Keratinocyte (primary cell): ENCODE results near the gene MRPS5. TPM values are rescaled to one million over a fixed set of nuclear protein-coding genes. Genes with fewer than 3 reads are reported as not detected.

ENCODE experiments used
- DNase-seq: peaks from one replicate; pipeline ENCODE4 v3.0.0-alpha.2; 2011; ENCODE audit warnings: low read depth, missing footprints, low spot score
- FAIRE-seq: peaks from 2 replicates; lab custom pipeline; 2011; peaks lifted over from hg19 to GRCh38; lab: Jason Lieb, UNC
- H2AFZ ChIP-seq: 2 replicates; pipeline ENCODE4 v1.6.0; 2012; ENCODE audit warnings: low read length, control low read depth, inconsistent platforms; ENCODE audit not compliant: control insufficient read depth
- H3K27ac ChIP-seq: 2 replicates; pipeline ENCODE4 v1.5.1; 2011; ENCODE audit warnings: low read length; ENCODE audit not compliant: control insufficient read depth, insufficient read depth
- H3K27me3 ChIP-seq: 3 replicates; pipeline ENCODE4 v1.6.0; 2011; ENCODE audit warnings: low read length; ENCODE audit not compliant: control insufficient read depth, insufficient read depth; ENCODE audit errors: extremely low read depth
- H3K36me3 ChIP-seq, 2 experiments: 2 replicates in 1 of 2; 3 replicates in 1 of 2; pipeline ENCODE4 v1.5.1; 2011; ENCODE audit warnings: low read length in 2 of 2, mild to moderate bottlenecking in 1 of 2; ENCODE audit not compliant: control insufficient read depth in 2 of 2, insufficient read depth in 2 of 2; ENCODE audit errors: extremely low read depth in 1 of 2
- H3K4me1 ChIP-seq: 3 replicates; pipeline ENCODE4 v1.5.1; 2011; ENCODE audit warnings: low read length; ENCODE audit not compliant: control insufficient read depth, insufficient read depth; ENCODE audit errors: extremely low read depth
- H3K4me2 ChIP-seq: 3 replicates; pipeline ENCODE4 v1.6.0; 2011; ENCODE audit warnings: low read depth, low read length; ENCODE audit not compliant: control insufficient read depth, insufficient read depth; ENCODE audit errors: extremely low read depth
- H3K4me3 ChIP-seq, 3 experiments: fragments of 200-600 bp in 1 of 3; sonication (generic) in 1 of 3; 2 replicates in 2 of 3; 3 replicates in 1 of 3; pipeline ENCODE4 v1.5.1; 2011 to 2016; ENCODE audit warnings: low read length in 3 of 3, mild to moderate bottlenecking in 3 of 3, control low read depth in 2 of 3, inconsistent platforms in 1 of 3, low read depth in 1 of 3, mixed read lengths in 1 of 3, mixed run types in 1 of 3, moderate library complexity in 1 of 3; ENCODE audit not compliant: control insufficient read depth in 2 of 3, insufficient read depth in 2 of 3; ENCODE audit errors: extremely low read depth in 1 of 3
- H3K79me2 ChIP-seq: 2 replicates; pipeline ENCODE4 v1.6.0; 2012; ENCODE audit warnings: low read length; ENCODE audit not compliant: control insufficient read depth, insufficient read depth
- H3K9ac ChIP-seq: 3 replicates; pipeline ENCODE4 v1.6.0; 2011; ENCODE audit warnings: low read length; ENCODE audit not compliant: control insufficient read depth, insufficient read depth; ENCODE audit errors: extremely low read depth
- H3K9me1 ChIP-seq: 3 replicates; pipeline ENCODE4 v1.6.0; 2011; ENCODE audit warnings: low read length; ENCODE audit not compliant: control insufficient read depth, insufficient read depth; ENCODE audit errors: extremely low read depth
- H3K9me3 ChIP-seq: 2 replicates; pipeline ENCODE4 v1.5.1; 2012; ENCODE audit warnings: low read depth, low read length; ENCODE audit not compliant: control insufficient read depth
- H4K20me1 ChIP-seq: 3 replicates; pipeline ENCODE4 v1.6.0; 2011; ENCODE audit warnings: low read length; ENCODE audit not compliant: control insufficient read depth, insufficient read depth; ENCODE audit errors: extremely low read depth
- CTCF ChIP-seq, 3 experiments: IDR thresholded peaks in 1 of 3; conservative IDR thresholded peaks in 1 of 3; optimal IDR thresholded peaks in 1 of 3; 2 replicates in 2 of 3; 3 replicates in 1 of 3; pipeline versions ENCODE3 to v1.5.1; 2011; ENCODE audit warnings: low read length in 3 of 3, mild to moderate bottlenecking in 3 of 3, moderate library complexity in 2 of 3, control low read depth in 1 of 3, inconsistent platforms in 1 of 3; ENCODE audit not compliant: insufficient read depth in 2 of 3; ENCODE audit errors: extremely low read depth in 1 of 3
- EZH2 ChIP-seq: IDR thresholded peaks from one replicate; pipeline ENCODE4 v1.6.1; 2012; ENCODE audit warnings: inconsistent platforms, mild to moderate bottlenecking, low read length, moderate library complexity
- dilution Hi-C: fragments of 300-500 bp; cut with MboI; formaldehyde crosslinking; loops from one replicate; pipeline ENCODE4 v1.7.0; 2020; ENCODE audit warnings: low sequenced_read_pairs; ENCODE audit not compliant: extremely low pct_ligation_motif_present
- polyA plus RNA-seq, 5 experiments: library from polyadenylated mRNA; depleted of rRNA in 3 of 5; stranded (reverse) in 3 of 5; stranded (forward) in 1 of 5; unstranded in 1 of 5; fragments of >200 nt; gene quantifications; 1 replicate in 1 of 5; 2 replicates in 3 of 5; 3 replicates in 1 of 5; pipeline versions ENCODE4 v1.2.1 to v1.2.3, GENCODE V29; 2011 to 2012; ENCODE audit warnings: missing spikeins in 2 of 5, low read depth in 1 of 5, low replicate concordance in 1 of 5

The MRPS5 gene
- polyA plus RNA-seq, 1 donor (not counting 4 experiments of a cell fraction or from before 2014, with no cell fraction given) = 64.9 TPM

- no peak for FAIRE-seq
Observed at GRCh38 chr2:95082477-95082876, 39.1 kb downstream of the MRPS5 start.

GRCh38 chr2:95079199-95079683, 42.4 kb downstream of the MRPS5 start:
- H3K9me1 ChIP-seq = no peaks in the 10 kb centered on the region
- no peak overlapping the region for H3K9ac ChIP-seq
- no peak for TF ChIP-seq CTCF (optimal IDR thresholded peaks at IDR 0.05 in 1 of 3, IDR thresholded peaks at IDR 0.05 in 1 of 3, conservative IDR thresholded peaks at IDR 0.05 in 1 of 3; ENCODE audit: extremely low read depth in 1 of 3, insufficient read depth in 2 of 3, low read length in 3 of 3)
- no peak for TF ChIP-seq EZH2
- no peak overlapping the region for H3K27ac ChIP-seq
- peaks cover 42% of the 10 kb centered on the region for H3K27me3 ChIP-seq
- DNase-seq (no peak), FAIRE-seq (no peak)
- no peaks in the 10 kb centered on the region for H3K36me3 ChIP-seq
- no peaks in the 10 kb centered on the region for H4K20me1 ChIP-seq
- dilution Hi-C loops = no loop called here
- H3K4me2 ChIP-seq = no peak overlapping the region
- no peak overlapping the region for H3K4me3 ChIP-seq
- no peaks in the 10 kb centered on the region for H3K4me1 ChIP-seq
- H3K79me2 ChIP-seq = no peaks in the 10 kb centered on the region
- no peaks in the 10 kb centered on the region for H3K9me3 ChIP-seq
- H2AFZ ChIP-seq = no peak overlapping the region

More at GRCh38 chr2:95082477-95082876, 39.1 kb downstream of the MRPS5 start:
- Histone ChIP-seq H3K4me3 (no peak overlapping the region), H3K27ac (no peak overlapping the region), H3K79me2 (no peaks in the 10 kb centered on the region), H3K36me3 (peaks cover 4 to 5% of the 10 kb centered on the region in 2 experiments), H3K4me2 (no peak overlapping the region), H4K20me1 (no peaks in the 10 kb centered on the region), H3K27me3 (peaks cover 15% of the 10 kb centered on the region), H2AFZ (no peak overlapping the region), H3K9ac (no peak overlapping the region), H3K9me3 (no peaks in the 10 kb centered on the region), H3K4me1 (no peaks in the 10 kb centered on the region), H3K9me1 (no peaks in the 10 kb centered on the region)
- dilution Hi-C loops = no loop called here
- TF ChIP-seq CTCF (optimal IDR thresholded peaks at IDR 0.05 in 1 of 3, IDR thresholded peaks at IDR 0.05 in 1 of 3, conservative IDR thresholded peaks at IDR 0.05 in 1 of 3; ENCODE audit: extremely low read depth in 1 of 3, insufficient read depth in 2 of 3, low read length in 3 of 3) (no peak), EZH2 (no peak)
- no peak for DNase-seq
